ENCODE measurements around the gene KCNC4. TPM values are rescaled to one million over a fixed set of nuclear protein-coding genes. Genes with fewer than 3 reads are reported as not detected.

KCNC4 gene
- total RNA-seq, 1 donor from 2014 or later, result 7.5 TPM

- no peak for DNase-seq (ENCODE audit: low read depth, low spot score)
Observed at GRCh38 chr1:110188035-110188618, 22.0 kb upstream of the KCNC4 start.

DNA sequence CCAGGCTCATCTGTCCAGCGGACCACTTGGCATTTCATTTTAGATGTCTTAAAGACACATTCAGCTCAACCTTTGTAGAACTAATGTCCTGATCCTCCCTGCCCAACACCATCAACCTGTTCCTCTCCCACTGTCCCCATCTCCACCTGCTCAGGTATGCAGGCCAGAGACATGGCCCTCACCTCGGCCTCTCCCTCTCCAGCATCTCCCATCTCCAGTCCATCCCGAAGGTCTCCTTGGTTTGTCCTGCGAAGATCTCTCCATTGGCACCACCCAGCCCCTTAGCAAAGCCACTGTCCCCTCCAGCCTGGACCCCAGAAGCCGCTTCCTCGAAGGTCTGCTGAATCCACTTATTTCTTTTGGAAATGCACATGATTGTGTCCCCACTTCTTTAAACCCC lies 20.9 kb upstream of the KCNC4 start:
- DNase-seq (ENCODE audit: low read depth, low spot score), result no peak

DNA sequence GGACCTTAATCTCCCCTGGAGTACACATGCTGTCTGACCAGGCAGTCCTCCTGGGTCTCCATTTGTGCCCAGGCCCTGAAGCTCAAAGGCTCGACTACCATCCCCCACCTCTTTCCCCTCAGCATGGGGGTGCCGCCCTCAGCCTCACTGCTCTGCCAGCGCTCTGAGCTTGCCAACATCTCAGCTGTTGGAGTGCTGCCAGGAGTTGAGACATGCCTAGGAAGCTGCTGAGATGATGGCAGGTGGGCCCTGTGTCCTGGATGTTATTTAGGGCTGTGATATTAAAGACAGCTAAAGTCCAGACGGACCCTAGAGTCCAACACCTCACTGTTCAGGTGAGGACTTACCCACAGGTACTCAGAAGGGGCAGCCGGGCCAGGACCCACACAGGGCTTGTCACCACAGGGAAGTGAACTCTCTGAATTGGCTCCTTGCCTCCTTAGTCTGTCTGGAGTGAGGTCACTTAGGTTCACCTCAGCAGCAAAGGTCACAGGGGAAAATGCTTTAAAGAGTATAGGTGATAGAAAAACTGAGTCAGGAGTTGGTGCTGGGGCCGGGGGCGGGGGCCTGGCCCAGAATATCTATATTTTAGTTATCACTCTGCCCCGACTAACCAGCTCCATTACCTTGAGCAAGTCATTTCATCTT lies 19.7 kb upstream of the KCNC4 start:
- no peak for DNase-seq (ENCODE audit: low read depth, low spot score)

DNA sequence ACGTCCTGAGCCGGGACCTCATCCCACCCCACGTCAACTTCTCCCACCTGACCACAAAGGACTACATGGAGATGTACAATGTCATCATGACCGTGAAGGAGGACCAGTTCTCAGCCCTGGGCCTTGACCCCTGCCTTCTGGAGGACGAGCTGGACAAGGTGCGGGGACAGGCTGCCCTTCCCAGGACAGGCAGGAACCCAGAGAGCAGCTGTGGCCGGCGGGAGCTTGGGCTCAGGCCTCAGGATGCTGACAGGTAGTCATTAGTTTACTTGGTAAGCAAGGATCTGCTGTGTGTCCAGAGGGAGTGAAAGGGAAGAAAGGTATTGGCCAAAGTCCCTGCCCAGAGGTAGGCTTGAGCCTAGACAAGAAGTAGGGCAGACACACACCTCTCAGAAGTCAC lies 17.6 kb upstream of the KCNC4 start:
- DNase-seq (ENCODE audit: low read depth, low spot score), result no peak

- DNase-seq (ENCODE audit: low read depth, low spot score), result no peak
Observed at GRCh38 chr1:110195196-110195595, 14.9 kb upstream of the KCNC4 start.

GRCh38 chr1:110196917-110197765 lies 13.0 kb upstream of the KCNC4 start:
- no peak for DNase-seq (ENCODE audit: low read depth, low spot score)

DNA sequence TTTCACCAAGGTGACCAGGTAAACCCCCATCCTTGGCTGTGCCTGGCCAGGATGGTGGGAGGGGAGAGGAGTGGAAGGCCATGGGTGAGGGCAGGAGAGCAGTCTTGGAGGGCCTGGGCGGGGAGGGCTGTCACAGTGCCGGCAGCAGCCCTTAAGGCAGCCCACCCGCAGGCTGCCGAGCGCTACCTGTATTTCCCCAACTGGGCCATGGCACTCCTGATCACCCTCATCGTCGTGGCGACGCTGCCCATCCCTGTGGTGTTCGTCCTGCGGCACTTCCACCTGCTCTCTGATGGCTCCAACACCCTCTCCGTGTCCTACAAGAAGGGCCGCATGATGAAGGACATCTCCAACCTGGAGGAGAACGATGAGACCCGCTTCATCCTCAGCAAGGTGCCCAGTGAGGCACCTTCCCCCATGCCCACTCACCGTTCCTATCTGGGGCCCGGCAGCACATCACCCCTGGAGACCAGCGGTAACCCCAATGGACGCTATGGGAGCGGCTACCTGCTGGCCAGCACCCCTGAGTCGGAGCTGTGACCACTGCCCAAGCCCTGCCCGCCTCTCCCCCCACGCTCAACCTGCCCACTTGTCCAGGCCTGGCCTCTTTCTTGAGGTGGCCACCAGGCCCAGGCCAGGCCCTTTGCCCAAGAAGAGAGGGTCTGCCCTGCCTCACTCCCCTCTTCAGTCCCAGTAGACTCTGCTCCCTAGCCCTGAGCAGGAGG lies 12.0 kb upstream of the KCNC4 start:
- no peak for DNase-seq (ENCODE audit: low read depth, low spot score)

- no peak for DNase-seq (ENCODE audit: low read depth, low spot score)
Observed at GRCh38 chr1:110198746-110199145, 11.4 kb upstream of the KCNC4 start.

DNA sequence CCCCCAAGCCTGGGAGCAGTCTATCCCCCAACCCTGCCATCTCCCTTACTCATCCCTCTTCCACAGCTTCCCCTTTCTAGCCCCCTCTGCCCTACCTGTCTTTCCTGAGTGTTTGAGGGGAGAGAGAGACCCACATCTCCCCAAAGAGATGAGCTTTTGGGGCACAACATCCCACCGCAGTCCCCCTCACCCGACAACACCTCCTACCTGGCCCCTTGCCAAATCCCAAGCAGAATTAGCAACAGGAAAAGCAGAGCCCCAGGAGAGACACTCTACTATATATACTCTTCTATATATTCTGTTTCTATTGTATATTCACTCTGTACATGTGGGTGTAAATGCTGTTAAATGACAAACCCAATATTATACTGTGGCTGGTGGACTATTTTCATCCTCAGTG lies 9.9 kb upstream of the KCNC4 start:
- DNase-seq (ENCODE audit: low read depth, low spot score), result no peak

DNA sequence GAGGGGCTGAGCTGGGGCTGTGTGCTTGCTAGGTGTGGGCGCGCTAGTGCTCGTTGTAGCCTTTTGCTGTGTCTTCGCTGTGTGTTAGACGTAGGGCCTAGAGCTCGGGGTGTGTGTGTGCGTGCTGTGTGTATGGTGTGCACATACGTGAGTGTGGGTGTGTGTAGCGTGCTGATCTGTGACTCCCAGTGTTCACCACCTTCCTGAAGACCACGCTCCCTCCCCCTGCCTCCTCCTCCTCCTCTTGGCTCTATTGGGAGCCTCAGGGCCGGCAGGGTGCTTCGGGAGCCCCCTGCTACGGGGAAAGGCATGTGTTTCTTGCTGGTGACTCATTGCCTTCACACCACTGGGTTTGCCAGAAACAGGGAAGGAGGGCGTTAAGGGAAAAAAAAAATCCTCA lies 9.4 kb upstream of the KCNC4 start:
- DNase-seq (ENCODE audit: low read depth, low spot score), result no peak

GRCh38 chr1:110201157-110201825 lies 8.8 kb upstream of the KCNC4 start:
- no peak for DNase-seq (ENCODE audit: low read depth, low spot score)

DNA sequence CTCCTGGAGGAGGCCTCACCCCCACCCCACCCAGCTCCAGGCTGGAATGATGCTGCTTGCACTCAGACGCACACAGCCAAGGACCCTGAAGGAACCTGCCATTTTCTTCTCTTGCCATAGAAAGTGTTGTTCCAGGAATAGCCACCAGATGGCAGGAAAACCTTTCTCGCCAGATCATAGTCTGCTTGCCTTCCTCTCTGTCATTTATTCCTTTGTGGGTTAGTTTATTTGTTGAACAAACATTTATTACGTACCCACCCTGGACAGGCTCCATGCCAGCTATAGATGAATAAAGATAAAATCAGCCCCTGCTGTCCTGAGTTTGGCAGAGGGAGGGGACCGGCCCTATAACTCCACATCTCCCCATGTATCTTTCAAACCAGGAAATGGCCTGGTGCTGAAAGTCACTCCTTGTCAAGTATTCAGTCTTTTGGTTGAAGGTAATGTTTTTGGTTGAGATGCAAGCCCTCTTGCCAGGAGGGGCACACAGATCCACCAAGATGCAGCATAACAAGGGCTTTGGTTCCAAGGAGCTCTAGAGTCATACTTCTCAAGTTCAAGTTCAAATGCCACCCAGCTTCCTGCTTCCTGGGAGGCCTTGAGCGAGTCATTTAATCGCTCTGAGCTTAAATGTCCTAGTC lies 7.0 kb upstream of the KCNC4 start:
- DNase-seq (ENCODE audit: low read depth, low spot score), result peak; percentile 30

DNA sequence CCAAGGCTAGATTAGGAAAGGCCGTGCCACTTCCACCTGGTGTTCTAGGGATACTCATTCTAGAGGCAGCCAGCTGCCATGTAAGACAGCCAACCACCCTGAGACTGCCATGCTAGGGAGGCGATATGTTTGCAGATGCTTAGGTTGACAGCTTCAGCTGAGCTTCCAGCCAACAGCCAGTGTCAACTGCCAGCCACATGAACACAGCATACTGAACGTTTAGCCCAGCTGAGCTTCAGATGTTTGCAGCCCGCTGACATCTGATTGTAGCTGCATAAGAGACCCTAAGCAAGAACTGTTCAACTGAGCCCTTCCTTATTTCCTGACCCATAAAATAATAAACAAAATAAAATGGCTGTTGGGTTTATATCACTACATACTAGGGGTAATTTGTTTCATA lies 5.0 kb upstream of the KCNC4 start:
- DNase-seq (ENCODE audit: low read depth, low spot score), result no peak

DNA sequence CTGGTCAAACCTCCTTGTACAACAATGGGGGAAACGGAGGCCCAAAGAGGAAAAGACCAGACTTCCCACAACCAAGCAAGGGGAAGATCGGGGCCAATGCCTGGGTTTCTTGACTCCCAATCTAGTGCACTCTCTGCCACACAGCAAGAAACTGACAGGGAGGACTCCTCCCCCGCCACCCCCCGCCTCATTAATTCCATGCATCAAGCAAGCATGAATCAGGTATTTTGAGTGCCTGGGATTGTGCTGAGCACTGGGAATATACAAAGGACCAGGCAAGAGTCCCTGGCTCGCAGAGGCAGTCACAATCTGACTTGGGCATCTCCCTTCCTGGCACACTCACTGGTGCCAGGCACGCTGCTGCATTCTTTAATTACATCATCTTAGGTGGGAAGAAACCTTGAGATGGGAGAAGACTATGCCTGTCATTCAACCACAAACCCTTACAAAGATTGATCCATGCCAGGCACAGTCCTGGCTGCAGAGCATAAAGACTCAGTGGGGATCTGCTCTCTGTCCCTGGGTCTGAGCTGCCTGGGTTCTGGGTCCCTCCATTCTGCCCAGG lies 4.4 kb upstream of the KCNC4 start:
- no peak for DNase-seq (ENCODE audit: low read depth, low spot score)

GRCh38 chr1:110206261-110206920 lies 3.7 kb upstream of the KCNC4 start:
- DNase-seq (ENCODE audit: low read depth, low spot score), result no peak

GRCh38 chr1:110207831-110208230 lies 2.3 kb upstream of the KCNC4 start:
- DNase-seq (ENCODE audit: low read depth, low spot score), result peak; percentile 13

DNA sequence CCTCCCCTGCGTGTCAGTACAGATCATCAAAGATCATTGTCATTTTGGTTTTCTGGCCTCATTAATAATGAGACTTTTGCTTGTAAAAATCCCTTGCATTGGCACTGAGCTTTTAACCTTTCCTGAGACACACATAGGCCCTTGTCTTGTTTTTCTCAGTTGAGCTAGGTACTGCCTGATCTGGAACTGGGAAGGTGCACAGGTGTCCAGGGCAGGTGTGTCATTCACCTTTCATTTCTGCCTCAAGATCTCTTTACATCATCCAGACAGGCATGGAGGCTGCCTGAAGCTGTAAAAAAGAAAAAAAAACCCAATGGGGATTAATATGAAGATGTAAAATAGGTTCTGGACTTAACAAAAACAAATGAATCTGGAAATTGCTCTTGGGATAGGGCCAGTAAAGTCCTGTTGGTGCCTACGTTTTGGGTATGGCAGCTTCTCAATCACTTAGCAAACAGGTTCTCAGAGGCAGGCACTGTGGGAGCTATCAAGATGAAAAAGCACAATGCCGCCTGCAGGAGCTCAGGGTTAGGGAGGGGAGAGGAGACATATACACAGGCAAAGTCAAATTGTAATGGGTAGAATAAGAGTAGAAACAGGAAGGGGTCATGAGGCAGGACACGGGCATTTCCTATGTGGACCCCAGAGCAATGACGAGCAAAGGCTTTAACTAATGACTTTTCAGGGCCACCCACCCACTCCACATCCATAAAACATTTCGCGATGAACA lies 1.0 kb upstream of the KCNC4 start:
- DNase-seq (ENCODE audit: low read depth, low spot score), result no peak

DNA sequence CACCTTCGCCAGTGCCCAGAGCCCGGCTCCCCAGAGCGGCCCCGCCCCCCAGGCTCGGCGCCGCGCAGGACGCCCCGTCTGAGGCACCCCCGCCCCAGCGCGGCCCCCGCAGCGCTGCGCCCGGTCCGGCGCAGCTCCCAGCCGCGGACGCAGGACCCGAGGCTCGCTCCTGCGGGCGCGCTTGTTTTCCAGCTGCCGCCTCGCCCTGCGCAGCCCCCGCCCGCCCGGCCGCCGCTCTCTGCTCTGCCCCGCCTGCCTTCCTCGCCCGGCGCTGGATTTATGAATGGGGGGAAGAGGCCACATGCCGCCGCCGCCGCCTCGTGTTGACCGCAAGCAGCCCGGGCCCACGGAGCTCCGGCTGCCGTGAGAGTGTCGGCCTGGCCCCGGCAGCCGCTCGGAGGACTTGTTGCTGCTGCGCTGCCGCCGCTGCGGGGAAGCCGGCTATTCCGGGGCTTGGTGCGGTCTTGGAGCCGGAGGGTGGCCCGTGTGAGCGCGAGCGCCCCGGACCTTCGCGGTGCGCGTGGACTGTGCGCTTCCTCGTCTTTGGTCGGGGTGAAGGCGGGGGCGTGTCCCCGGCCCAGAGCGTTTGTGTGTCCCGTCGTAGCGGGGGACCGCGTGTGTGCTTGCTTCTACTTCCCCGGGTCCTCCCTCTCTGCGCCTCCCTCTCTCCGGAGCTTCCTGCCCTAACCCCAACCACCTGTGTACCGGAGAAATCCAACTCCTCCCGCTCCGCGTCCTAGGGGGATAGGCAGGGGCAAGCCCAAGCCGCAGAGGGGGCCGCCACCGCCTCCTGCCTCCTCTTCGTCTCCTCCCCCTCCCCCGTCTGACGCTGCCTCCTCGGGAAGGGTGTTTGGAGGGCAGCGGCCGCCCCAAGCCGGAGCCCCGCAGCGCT lies 736 bp downstream of the KCNC4 start:
- no peak for DNase-seq (ENCODE audit: low read depth, low spot score)

Measured in pulmonary artery endothelial cell (primary cell).